CD14-positive monocyte (primary cell): ENCODE data around the gene GPATCH3. TPM values are rescaled to one million over a fixed set of nuclear protein-coding genes. Genes with fewer than 3 reads are reported as not detected.

ENCODE experiments used
- DNase-seq, 3 donors: peaks; one replicate each; pipeline ENCODE4 v3.0.0-alpha.2; 2011 to 2022
- H2AFZ ChIP-seq: 2 replicates; pipeline ENCODE4 v1.6.0; 2012; ENCODE audit warnings: mild to moderate bottlenecking, low read depth, low read length, inconsistent platforms; ENCODE audit not compliant: insufficient read depth, poor library complexity, severe bottlenecking
- H3K27ac ChIP-seq, 2 donors: 1 replicate in 1 of 2; 2 replicates in 1 of 2; pipeline ENCODE4 v1.5.1; 2012 to 2013; ENCODE audit warnings: low read length in 2 of 2, control low read depth in 1 of 2, inconsistent platforms in 1 of 2, low read depth in 1 of 2, mild to moderate bottlenecking in 1 of 2
- H3K27me3 ChIP-seq, 2 donors: one replicate each; pipeline versions ENCODE4 v1.6.0 to v1.6.1; 2011 to 2013; ENCODE audit warnings: low read length in 2 of 2; ENCODE audit not compliant: control insufficient read depth in 2 of 2, insufficient read depth in 2 of 2
- H3K36me3 ChIP-seq, 2 donors: replicated peaks in 1 of 2; 1 replicate in 1 of 2; 2 replicates in 1 of 2; pipeline versions ENCODE4 v1.5.1 to v1.6.1; 2012 to 2013; ENCODE audit warnings: low read length in 2 of 2, control low read depth in 1 of 2, inconsistent platforms in 1 of 2, mild to moderate bottlenecking in 1 of 2; ENCODE audit not compliant: insufficient read depth in 2 of 2, control insufficient read depth in 1 of 2
- H3K4me1 ChIP-seq, 2 donors: 1 replicate in 1 of 2; 2 replicates in 1 of 2; pipeline versions ENCODE4 v1.5.1 to v1.6.1; 2012 to 2013; ENCODE audit warnings: low read length in 2 of 2, control low read depth in 1 of 2, inconsistent platforms in 1 of 2, mild to moderate bottlenecking in 1 of 2, moderate library complexity in 1 of 2; ENCODE audit not compliant: insufficient read depth in 2 of 2, control insufficient read depth in 1 of 2
- H3K4me2 ChIP-seq: replicated peaks from 2 replicates; pipeline ENCODE3; 2012; ENCODE audit warnings: low read length, moderate library complexity, mild to moderate bottlenecking; ENCODE audit not compliant: poor library complexity, severe bottlenecking; ENCODE audit errors: extremely low read depth
- H3K4me3 ChIP-seq, 3 experiments: fragments of 200-600 bp in 1 of 3; sonication (generic) in 1 of 3; replicated peaks in 1 of 3; 1 replicate in 2 of 3; 2 replicates in 1 of 3; pipeline ENCODE4 v1.5.1; 2011 to 2013; ENCODE audit warnings: low read length in 3 of 3, mild to moderate bottlenecking in 3 of 3, control low read depth in 2 of 3, low read depth in 2 of 3, inconsistent platforms in 1 of 3, moderate library complexity in 1 of 3
- H3K79me2 ChIP-seq: 2 replicates; pipeline ENCODE4 v1.6.0; 2012; ENCODE audit warnings: mild to moderate bottlenecking, control low read depth, inconsistent platforms, low read length, moderate library complexity; ENCODE audit not compliant: insufficient read depth
- H3K9ac ChIP-seq: 2 replicates; pipeline ENCODE4 v1.6.0; 2017; ENCODE audit warnings: low read length, mild to moderate bottlenecking; ENCODE audit not compliant: insufficient read depth, poor library complexity, severe bottlenecking
- H3K9me3 ChIP-seq, 2 donors: replicated peaks in 1 of 2; 1 replicate in 1 of 2; 2 replicates in 1 of 2; pipeline versions ENCODE4 v1.5.1 to v1.6.1; 2012 to 2013; ENCODE audit warnings: low read length in 2 of 2, control low read depth in 1 of 2; ENCODE audit not compliant: control insufficient read depth in 1 of 2, insufficient read depth in 1 of 2
- H4K20me1 ChIP-seq: 2 replicates; pipeline ENCODE4 v1.6.0; 2012; ENCODE audit warnings: mild to moderate bottlenecking, low read length, control low read depth, moderate library complexity; ENCODE audit not compliant: insufficient read depth
- H3K27ac Mint-ChIP-seq, 7 donors: one replicate each; pipeline ENCODE4 v1.8.0; 2020; ENCODE audit warnings: mild to moderate bottlenecking in 7 of 7, mixed read lengths in 7 of 7, moderate library complexity in 6 of 7, inconsistent platforms in 2 of 7
- H3K27me3 Mint-ChIP-seq, 3 donors: one replicate each; pipeline ENCODE4 v1.8.0; 2021 to 2022; ENCODE audit warnings: low read depth in 3 of 3, mild to moderate bottlenecking in 3 of 3, mixed read lengths in 3 of 3, moderate library complexity in 3 of 3, inconsistent platforms in 1 of 3
- H3K36me3 Mint-ChIP-seq, 2 donors: one replicate each; pipeline ENCODE4 v1.8.0; 2020; ENCODE audit warnings: mixed read lengths in 2 of 2, inconsistent platforms in 1 of 2, mild to moderate bottlenecking in 1 of 2
- H3K4me1 Mint-ChIP-seq: one replicate; pipeline ENCODE4 v1.8.0; 2020; ENCODE audit warnings: mild to moderate bottlenecking, mixed read lengths
- H3K4me3 Mint-ChIP-seq, 2 donors: one replicate each; pipeline ENCODE4 v1.8.0; 2020; ENCODE audit warnings: mild to moderate bottlenecking in 2 of 2, mixed read lengths in 2 of 2, moderate library complexity in 1 of 2
- H3K9me3 Mint-ChIP-seq, 7 donors: one replicate each; pipeline ENCODE4 v1.8.0; 2020 to 2022; ENCODE audit warnings: mixed read lengths in 7 of 7, mild to moderate bottlenecking in 6 of 7, moderate library complexity in 6 of 7, inconsistent platforms in 2 of 7
- WGBS: methylation state at CpG from one replicate; pipeline ENCODE4 v1.1.5; 2013; ENCODE audit warnings: missing lambda C conversion rate; ENCODE audit not compliant: insufficient coverage; 5-methylcytosine and 5-hydroxymethylcytosine counted together
- intact Hi-C, 2 donors: fragments of 100-400 bp; cut with micrococcal nuclease; formaldehyde crosslinking; loops; one replicate each; pipeline versions ENCODE4 v1.15.0 to v1.15.1; 2023
- polyA plus RNA-seq, 3 donors: library from polyadenylated mRNA; depleted of rRNA in 1 of 3; unstranded in 2 of 3; stranded (reverse) in 1 of 3; fragments of 300-500 nt in 2 of 3; fragments of >200 nt in 1 of 3; fragmentation: Illumina TruSeq in 2 of 3; gene quantifications; 1 replicate in 2 of 3; 2 replicates in 1 of 3; pipeline ENCODE4 v1.2.3, GENCODE V29; 2012 to 2021
- TF ChIP-seq, protein P1 (sequence below): fragments of 200-600 bp; IDR thresholded peaks from one replicate; pipeline ENCODE4 v1.8.0; 2022; ENCODE audit warnings: antibody characterized with exemption, mild to moderate bottlenecking

Gene GPATCH3
- polyA plus RNA-seq, 3 donors = 8.2 to 11.8 (median 10.7) TPM

DNA sequence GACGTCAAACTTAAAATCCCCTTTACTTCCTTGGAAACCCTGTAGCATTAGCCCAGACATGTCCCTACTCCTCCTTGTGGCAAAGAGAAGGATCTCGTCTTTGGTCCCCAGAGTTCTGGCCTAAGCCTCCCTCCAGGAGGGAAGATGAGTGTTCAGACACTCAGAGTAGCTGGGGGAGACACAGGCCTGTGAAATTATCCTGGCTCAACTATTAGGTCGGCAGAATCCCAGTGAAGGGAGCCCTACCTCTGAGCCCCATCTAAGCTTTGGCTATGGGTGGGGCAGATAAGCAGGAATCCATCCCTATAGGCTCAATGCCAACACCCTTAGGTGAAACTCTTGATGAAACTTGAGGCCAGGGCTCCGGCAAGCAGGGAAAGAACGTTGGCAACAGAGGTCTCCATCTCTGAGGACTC is 39.0 kb downstream of the GPATCH3 start:
- Histone ChIP-seq H3K4me3 (no peak overlapping the region), H3K9me3 (no peaks in the 10 kb centered on the region), H3K36me3 (peaks cover 0 to 14% of the 10 kb centered on the region in 2 donors), H3K79me2 (no peaks in the 10 kb centered on the region), H3K27ac (no peak overlapping the region), H3K4me1 (peaks cover 15 to 28% of the 10 kb centered on the region in 2 donors), H4K20me1 (no peaks in the 10 kb centered on the region), H3K27me3 (no peaks in the 10 kb centered on the region), H3K9ac (no peak overlapping the region), H3K4me2 (no peak overlapping the region), H2AFZ (no peak overlapping the region)
- 100% methylated on average over 2 of the region's 5 CpGs for WGBS
- Mint-ChIP-seq H3K4me3 (no peak overlapping the region), H3K36me3 (peaks cover 3 to 16% of the 10 kb centered on the region in 2 donors), H3K27ac (no peak overlapping the region), H3K9me3 (peaks cover 0 to 2% (median 0%) of the 10 kb centered on the region in 7 donors), H3K27me3 (peaks cover 5 to 7% (median 6%) of the 10 kb centered on the region in 3 donors), H3K4me1 (peaks cover 28% of the 10 kb centered on the region)
- intact Hi-C loops = loop anchor here in 1 of 2 donors (5.0 kb wide), 1 partner anchor 34 kb away; the partner anchor contains the start of gene ZDHHC18
- TF ChIP-seq, protein P1, sequence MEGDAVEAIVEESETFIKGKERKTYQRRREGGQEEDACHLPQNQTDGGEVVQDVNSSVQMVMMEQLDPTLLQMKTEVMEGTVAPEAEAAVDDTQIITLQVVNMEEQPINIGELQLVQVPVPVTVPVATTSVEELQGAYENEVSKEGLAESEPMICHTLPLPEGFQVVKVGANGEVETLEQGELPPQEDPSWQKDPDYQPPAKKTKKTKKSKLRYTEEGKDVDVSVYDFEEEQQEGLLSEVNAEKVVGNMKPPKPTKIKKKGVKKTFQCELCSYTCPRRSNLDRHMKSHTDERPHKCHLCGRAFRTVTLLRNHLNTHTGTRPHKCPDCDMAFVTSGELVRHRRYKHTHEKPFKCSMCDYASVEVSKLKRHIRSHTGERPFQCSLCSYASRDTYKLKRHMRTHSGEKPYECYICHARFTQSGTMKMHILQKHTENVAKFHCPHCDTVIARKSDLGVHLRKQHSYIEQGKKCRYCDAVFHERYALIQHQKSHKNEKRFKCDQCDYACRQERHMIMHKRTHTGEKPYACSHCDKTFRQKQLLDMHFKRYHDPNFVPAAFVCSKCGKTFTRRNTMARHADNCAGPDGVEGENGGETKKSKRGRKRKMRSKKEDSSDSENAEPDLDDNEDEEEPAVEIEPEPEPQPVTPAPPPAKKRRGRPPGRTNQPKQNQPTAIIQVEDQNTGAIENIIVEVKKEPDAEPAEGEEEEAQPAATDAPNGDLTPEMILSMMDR = no peak
- DNase-seq = no peak

DNA sequence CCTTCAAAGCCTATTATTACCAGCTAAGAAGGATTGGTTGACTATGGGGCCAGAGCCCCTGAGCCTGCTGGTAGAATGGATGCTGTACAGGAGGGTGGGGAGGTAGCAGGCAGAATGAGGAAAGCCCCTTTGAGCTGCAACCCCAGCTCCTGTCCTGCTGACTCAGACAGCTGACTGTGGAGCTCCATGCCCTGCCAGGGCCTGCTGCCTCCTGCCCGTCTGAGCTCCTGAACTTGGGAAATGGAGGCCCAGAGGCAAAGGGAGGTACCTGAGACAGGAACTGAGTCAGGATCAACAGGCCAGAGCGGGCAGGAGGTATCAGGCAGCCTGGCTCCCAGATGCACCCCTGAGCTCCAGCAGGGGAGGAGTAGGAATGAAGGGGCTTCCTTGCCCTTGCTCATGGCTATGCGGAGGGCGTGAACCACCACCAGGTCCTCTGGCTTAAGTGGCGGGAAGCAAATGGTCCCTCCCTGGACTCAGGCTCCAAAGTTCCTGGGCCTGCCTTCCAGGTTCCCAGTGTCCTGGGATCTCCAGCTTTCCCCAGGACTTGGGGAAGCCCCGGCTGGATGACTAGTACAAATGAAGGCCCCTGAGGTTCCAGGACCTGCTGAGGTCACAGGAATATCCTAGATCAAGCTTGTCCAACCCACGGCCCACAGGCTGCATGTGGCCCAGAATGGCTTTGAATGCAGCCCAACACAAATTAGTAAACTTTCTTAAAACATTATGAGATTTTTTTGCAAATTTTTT is 41.2 kb downstream of the GPATCH3 start:
- no peak for DNase-seq
- H3K4me3 ChIP-seq = no peak overlapping the region
- Mint-ChIP-seq H3K27me3 (peaks cover 2 to 6% (median 5%) of the 10 kb centered on the region in 3 donors), H3K4me3 (no peak overlapping the region), H3K4me1 (peaks cover 13% of the 10 kb centered on the region), H3K27ac (no peak overlapping the region), H3K36me3 (peaks cover 20 to 37% of the 10 kb centered on the region in 2 donors), H3K9me3 (no peaks in the 10 kb centered on the region)
- TF ChIP-seq, protein P1 = no peak
- H3K9ac ChIP-seq = no peak overlapping the region
- 100% methylated on average over 6 of the region's 7 CpGs for WGBS
- peaks cover 2 to 7% of the 10 kb centered on the region in 2 donors for H3K4me1 ChIP-seq
- H3K27ac ChIP-seq = no peak overlapping the region
- no peak overlapping the region for H3K4me2 ChIP-seq
- peaks cover 4% of the 10 kb centered on the region for H4K20me1 ChIP-seq
- no peaks in the 10 kb centered on the region for H3K9me3 ChIP-seq
- intact Hi-C loops = no loop called here
- no peaks in the 10 kb centered on the region for H3K79me2 ChIP-seq
- no peaks in the 10 kb centered on the region for H3K27me3 ChIP-seq
- H2AFZ ChIP-seq = no peak overlapping the region
- H3K36me3 ChIP-seq = peaks cover 21 to 36% of the 10 kb centered on the region in 2 donors
